NCI-H1694 (cell line): Measurements from ENCODE around the gene PP2D1.
A peak's percentile ranks its signal among the peaks of the same experiment; 100 is the strongest.
"Not testable (repeated sequence)": the region's sequence is repeated elsewhere in the genome, so short reads cannot be mapped to it uniquely, and the experiment has no call there.

ENCODE experiments used
- DNase-seq: peaks from one replicate; lab custom pipeline; 2025; lab: John Stamatoyannopoulos, UW

Gene PP2D1

DNA sequence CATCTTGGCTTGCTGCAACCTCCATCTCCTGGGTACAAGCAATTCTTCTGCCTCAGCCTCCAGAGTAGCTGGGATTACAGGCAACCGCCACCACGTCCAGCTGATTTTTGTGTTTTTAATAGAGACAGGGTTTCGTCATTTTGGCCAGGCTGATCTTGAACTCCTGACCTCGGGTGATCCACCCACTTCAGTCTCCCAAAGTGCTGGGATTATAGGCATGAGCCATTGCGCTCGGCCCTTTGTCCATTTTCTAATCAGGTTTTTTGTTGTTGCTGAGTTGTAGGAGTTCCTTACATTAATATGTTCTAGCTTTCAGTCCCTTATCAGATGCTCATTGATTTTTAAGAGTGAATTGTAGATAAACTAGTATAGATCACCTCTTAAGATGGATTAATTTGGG lies 44.9 kb downstream of the PP2D1 start:
- DNase-seq: no peak

DNA sequence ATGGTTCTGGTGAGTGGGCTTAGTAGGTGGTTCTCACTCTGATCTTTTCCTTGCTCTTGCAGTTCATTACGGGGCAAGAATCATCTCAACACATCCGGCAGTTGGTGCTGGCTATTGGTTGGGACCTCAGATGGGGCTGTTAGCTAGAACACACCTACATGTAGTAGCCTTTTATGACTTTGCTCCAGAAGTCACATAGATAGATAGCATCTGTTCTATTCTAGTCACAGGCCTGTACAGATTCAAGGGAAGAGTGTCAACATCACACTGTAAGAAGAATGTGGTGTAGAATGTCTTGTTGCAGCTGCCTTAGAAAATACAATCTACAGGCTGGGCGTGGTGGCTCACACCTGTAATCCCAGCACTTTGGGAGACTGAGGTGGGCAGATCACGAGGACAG lies 50.1 kb downstream of the PP2D1 start:
- DNase-seq: no peak

DNA sequence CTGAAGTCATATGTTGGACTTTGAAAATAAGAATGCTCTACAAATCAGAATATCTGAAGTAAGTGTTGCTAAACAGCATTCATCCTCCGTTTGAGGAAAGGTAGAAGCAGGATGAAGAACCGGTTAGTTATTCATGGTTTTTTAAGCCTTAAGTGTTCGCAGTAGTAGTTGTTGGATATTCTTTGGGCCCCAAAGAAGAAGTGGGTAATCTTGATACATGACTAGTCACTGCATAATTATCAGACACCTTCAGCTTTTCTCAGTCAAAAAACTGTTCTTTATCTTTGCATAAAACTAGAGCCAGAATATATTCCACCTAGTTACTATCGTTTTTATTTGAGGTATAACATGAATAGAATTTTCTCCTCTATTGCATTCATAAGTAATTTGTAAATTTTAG lies 51.4 kb downstream of the PP2D1 start:
- no peak for DNase-seq

DNA sequence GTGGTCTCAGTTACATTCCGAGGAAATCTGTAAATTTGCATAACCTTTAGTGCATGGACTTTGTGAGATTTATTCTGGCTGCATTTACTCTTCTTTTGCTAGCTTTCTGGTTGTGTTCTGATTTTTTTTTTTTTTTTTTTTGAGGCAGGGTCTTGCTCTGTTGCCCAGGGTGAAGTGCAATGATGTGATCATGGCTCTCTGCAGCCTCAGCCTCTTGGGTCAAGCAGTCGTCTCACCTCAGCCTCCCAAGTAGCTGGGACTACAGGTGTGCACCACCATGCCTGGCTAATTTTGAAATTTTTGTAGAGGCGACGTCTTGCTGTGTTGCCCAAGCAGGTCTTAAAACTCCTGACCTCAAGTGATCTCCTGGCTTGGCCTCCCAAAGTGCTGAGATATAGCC lies 52.6 kb downstream of the PP2D1 start:
- no peak for DNase-seq

DNA sequence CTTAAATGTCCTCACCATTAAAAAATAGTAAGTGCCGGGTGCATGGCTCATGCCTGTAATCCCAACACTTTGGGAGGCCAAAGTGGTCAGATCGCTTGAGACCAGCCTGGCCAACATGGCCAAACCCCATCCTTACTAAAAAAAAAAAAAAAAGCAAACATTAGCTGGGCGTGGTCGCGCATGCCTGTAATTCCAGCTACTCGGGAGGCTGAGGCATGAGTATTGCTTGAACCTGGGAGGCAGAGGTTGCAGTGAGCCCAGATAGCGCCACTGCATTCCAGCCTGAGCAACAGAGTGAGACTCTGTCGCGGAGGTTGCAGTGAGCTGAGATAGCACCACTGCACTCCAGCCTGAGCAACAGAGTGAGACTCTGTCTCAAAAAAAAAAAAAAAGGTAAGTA lies 54.7 kb downstream of the PP2D1 start:
- not testable (repeated sequence) for DNase-seq

DNA sequence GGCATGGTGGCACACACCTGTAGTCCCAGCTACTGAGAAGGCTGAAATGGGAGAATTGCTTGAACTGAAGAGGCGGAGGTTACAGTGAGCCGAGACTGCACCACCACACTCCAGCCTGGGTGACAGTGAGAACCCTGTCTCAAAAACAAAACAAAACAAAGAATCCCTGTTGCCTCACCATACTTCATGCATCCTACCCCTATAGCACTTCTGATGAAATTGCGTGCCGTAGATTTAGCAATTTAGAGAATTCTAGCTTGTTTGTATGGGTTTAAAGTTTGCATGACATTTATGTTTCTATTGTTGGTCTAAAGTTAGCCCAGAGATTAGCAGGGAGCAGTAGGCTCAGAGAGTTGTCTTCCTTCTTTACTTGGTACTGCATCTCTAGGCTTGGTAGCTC lies 57.4 kb downstream of the PP2D1 start:
- no peak for DNase-seq

DNA sequence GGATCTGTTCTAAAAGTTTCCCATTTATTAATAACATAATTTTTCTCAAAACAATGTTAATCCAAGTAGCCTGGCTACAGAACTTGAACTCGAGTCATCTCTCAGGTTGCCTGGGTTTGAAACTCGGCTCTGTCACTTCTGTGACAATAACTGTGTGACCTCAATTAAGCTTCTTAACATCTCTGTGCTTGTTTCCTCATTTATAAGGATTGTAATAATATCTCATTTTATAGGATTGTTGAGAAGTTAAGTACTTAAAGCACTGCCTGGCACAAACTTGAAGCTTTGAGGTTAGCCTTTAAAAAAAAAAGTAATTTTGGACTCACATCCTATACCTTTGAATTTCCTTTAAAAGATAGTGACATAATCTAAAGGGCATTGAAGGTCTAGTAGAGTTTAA lies 61.7 kb downstream of the PP2D1 start:
- no peak for DNase-seq

DNA sequence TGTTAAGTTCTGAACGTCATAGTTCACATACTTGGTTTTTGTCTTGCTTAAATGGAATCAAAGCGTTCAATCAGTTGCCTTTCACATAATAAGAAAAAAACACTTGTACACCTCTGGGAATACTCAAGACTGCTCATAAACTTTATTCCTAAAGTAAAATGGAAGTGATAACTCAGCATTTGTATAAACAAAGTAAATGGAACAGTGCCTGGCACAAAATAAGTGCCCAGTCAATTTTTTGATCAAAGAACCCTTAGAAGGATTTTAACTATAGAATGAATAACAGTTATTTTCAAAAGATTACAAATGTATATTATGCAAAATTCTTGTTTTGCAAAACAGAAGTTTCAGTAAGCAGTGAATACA lies 63.9 kb downstream of the PP2D1 start:
- no peak for DNase-seq

DNA sequence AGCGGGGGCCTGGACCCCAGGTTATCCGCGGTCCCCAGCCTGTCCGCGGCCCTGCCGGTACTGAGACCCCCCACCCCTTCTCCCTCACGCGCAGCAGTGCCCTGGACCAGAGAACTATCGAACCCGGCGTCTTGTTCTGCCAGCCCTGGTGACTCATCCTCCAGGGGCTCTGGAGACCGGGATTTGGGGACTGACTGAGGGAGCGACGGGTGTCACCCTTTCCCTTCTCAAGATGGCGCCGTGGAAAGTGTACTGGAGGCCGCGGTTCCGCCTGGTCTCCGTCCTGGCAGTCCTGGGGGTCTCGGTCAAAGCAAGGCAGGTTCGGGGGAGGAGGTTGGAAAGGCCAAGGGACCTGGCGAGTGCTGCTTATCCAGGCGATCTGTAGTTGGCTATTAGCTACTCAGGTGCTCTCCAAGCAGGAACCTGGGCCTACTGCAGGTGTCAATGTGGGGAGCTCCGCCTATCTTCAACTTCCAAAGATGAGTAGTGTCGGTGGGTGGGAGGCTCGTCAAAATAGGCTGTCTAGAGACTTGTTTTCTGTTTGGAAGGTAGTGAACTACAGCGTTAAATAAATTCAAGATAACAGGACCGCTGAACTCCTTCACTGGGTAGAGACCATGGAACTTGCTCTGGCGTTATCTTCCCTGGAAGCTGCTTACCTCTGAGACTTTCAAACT lies 64.4 kb downstream of the PP2D1 start:
- no peak for DNase-seq

DNA sequence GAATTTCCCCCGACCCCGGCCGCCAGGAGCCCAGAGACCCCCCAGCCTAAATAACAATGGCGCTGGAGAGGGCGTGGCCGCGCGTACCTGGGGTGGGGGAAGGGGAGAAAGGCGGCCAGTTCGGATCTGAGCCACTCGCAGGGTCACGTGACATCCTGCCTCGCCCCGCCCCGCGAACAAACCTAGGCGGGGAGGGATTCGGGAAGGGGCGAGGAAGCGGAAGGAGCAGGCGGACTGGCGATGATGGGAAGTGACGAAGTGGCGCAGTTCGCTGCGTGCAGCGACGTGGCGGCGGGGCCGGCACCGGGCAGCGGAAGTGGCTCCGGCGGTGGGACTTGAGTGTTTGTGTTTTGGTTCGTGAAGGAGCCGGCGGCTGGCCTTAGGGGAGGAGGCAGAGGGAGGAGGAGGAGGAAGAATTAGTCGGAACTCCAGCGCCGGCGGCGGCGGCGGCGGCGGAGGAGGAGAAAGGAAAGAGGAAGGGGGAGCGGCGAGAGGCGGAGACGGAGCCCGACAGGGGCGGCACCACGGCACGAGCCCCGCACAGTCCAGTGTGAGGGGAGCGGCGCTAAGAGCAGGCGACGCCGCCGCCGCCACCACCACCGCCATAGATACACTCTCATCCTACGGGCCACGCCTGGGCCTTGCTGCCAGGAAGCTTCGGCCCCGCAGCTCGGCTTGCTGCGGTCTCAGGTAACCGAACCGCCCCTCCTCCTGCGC lies 65.1 kb downstream of the PP2D1 start, which contains the start of gene RAB5A:
Gene RAB5A, plus strand, starts transcription at position 266 of the 717 bp plus-strand sequence. CDS start 3,802 bp downstream, outside the sequence.
- peak; percentile 69 for DNase-seq

DNA sequence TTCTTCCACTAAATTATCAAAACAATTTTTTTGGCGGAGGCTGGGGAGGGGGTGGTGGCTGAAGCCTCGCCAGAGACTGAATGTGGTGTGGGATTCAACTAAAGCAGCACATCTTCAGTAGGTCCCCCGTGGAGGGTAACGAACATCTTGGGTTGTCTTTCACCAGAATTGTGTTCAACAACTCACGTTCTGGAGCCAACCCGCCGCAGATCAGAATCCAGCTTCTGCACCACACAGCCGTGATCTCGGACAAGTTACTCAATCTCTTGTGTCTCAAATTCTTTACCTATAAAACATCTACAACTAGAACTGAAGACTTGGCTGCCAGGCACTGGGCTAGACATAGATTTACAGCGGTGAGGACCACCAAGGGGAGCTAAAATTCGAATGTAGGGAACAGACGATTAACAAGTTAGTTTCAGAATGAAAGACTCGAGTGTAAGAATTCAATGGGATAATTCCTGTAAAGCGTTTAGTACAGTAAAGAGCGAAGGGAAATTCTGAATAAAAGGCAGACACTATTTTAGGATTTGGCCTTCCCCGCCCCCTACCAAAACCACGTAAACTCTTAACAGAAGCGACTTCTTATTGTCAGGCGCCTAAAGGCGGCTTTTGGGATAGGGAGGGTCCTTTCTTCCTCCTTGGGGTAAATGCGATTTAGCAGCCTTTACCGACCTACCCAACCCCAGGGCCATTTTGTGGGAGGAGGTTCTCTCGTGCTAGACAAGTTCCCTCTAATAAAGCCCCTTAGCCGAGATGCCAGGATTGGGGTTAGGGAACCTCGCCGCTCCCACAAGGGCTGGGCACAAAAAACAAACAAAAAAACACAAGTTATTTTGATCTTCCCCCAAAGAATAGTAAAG lies 65.9 kb downstream of the PP2D1 start:
- DNase-seq: no peak

DNA sequence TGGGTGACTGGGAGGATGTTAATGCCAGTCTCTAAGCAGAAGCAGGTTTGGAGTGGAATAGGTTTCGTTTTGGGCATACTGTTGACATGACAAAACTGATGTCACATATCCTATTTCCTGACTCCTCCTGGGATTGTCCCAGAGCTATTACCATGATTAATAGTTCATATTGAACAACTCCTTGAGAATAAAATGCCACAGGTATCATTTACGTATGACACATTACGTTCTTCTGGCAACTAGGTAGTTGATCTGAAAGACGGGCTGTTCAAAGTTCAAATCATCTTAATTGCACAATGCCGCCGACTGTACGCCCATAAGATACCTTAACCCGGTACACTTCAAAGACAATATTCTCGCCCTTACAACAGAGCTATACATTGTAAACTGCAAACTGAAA lies 66.5 kb downstream of the PP2D1 start:
- DNase-seq: no peak

DNA sequence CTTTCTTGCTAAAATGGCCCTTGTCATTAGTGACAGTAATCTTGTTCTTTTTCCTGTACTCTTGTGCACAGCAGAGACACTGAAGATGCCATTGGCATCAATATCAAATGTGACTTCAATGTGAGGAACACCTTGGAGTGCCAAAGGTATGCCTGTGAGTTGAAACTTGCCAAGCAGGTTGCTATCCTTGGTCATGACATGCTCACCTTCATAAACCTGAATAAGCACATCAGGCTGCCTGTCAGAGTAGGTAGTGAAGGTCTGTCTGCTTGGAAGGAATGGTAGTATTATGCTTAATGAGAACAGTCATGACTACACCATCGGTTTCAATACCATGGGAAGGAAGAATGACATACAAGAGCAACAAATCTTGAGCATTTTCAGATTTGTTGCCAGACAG lies 71.4 kb downstream of the PP2D1 start:
- DNase-seq: no peak

DNA sequence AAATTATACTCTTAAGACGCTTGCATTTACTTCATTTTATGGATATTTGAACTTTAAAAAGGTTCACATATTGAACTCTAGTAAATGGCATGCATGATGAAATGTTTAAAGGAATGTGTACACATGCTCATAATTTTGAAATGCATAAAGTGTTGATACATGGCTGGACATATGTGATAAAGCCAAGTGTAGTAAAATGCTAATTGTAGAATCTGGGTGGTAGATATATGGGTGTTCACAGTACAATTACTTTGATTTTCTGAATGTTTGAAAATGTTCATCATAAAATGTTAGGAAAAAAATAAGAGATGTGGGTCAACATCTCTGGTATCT lies 73.8 kb downstream of the PP2D1 start:
- DNase-seq: no peak

DNA sequence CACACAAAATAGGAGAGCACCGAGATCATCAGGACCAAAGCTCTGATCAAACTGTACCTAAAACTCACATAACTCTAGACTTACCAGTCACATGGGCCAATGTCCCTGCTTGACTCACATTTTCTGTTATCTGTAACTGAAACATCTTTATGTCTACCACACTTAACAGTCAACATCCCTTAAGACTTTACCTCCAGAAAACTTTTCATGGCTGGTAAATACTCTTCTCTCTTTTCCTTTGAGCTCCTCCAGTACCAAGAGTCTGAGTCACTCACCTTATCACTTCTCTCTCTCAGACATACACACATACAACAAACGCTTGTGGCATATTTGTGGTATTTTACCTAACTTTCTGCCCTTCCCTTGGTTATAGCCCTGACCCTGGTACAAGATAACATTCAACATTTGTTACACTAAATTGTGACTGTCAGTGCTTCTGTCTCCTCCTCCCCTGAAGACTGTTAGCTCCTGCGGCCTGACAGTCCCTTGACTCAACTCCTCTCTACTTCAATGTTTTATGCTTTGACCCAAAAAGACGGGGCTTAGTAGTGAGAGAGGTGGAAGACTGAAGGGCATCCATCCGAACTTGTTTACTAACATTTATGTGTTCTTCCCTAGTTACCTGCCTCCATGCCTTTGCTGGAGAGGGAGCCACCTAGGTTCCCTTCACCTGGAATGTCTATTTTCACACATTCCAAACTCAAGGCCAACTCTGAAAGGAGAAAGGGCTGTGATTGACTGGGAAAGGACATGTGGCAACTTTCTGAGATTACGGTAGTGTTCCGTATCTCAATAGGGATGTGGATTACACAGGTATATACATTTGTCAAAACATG lies 74.4 kb downstream of the PP2D1 start:
- no peak for DNase-seq
